ENCODE data around the gene PNKP.

Gene PNKP

DNA sequence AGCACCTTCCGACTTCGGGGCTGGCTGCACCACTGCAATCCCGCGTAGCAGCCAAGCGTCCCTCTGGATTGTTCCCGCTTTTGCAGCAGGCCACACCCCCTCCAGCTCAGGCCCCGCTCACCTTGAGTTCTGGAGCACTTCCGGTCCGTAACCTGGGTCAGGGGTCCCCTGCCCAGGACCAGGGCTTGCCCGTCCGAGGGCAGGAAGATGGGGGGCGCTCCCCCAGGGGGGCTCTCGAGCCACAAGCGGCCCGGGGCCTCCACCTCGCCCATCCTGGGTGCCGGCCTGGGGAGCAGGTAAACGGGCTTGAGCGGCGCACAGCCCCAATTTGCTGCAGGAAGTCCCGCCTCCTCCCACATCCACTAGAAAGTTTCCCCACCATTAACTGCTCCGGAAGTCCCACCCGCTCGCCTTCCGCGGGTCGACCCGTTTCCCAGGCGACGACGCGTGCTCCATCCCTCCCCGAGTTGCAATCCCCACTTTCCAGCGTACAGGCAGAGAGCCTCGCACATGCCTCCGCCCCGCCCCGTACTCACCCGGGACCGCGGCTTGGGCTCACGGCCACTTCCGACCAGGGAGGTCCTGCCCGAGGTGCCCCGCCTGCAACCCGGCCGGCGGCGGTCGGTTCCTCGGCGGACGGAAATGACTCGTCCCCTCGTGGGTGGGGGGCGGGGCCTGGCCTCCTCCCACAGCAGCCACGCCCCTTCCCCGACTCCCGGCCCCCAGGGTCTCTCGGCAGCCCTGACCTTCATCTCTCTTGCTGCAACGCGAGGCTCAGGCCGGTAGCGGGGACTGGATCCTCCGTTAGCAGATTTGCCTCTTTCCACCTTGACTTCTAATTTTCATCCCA is at the start of gene PNKP:
PNKP (minus strand) TSS at position 644 of the 850 bp plus-strand sequence; CDS start at position 272, 372 bp downstream.
- peak; percentile 86 for DNase-seq

DNA sequence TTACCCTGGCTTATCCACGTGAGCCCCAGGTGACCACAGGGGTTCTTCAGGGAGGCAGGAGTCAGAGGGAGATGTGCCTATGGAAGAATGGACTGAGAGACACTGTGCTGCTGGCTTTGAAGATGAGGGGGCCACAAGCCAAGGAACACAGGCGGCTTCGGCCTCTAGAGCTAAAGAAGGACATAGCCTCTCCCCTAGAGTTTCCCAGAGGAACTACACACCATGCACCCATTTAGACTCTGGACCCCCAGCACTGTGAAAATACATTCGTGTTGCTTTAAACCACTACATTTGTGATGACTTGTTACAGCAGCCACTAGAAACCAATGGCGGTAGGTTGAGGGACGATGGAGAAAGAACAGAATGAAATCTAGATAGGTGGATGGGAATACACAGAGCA is 47.9 kb upstream of the PNKP start:
- DNase-seq = no peak

GRCh38 chr19:49913720-49914119 is 46.3 kb upstream of the PNKP start:
- no peak for DNase-seq

GRCh38 chr19:49912965-49913685 is 45.7 kb upstream of the PNKP start:
- no peak for DNase-seq

DNA sequence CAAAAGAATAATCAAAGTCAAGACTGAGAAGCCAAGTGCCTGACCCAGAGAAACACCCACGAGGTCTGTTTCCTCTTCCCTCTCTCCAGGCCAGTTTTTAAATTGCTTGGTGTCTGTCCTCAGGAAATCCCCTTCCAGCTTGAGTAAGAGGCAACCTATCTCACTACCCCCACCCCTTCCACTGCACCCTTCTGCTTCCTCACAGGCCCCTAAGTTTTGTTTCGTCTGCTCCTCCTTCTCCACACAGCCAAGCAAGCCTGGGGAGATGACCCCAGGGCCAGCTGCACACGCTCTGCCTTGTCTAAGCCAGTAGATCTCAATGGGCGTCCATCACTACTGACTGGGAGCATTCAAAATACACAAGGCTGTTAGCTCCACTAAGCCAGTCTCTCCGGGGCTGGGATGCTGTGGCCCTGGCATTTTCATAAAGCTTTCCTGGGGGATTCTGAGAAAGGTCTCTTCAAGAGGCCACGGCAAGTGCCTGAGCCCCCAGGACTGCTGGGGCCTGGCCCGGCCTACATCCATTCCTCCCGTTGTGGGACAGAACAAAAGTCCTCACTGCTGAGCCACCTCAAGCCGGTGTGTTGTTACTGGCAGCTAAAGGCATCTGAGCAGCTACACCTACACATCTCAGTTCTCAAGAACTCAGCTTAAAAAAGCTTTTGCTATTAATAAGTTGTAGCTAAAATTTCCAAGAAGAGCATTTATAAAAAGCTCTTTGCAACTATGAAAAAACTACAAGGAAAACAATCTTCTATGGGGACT is 44.2 kb upstream of the PNKP start:
- no peak for DNase-seq

- DNase-seq = no peak
Measured at GRCh38 chr19:49910179-49910578, 42.8 kb upstream of the PNKP start.

DNA sequence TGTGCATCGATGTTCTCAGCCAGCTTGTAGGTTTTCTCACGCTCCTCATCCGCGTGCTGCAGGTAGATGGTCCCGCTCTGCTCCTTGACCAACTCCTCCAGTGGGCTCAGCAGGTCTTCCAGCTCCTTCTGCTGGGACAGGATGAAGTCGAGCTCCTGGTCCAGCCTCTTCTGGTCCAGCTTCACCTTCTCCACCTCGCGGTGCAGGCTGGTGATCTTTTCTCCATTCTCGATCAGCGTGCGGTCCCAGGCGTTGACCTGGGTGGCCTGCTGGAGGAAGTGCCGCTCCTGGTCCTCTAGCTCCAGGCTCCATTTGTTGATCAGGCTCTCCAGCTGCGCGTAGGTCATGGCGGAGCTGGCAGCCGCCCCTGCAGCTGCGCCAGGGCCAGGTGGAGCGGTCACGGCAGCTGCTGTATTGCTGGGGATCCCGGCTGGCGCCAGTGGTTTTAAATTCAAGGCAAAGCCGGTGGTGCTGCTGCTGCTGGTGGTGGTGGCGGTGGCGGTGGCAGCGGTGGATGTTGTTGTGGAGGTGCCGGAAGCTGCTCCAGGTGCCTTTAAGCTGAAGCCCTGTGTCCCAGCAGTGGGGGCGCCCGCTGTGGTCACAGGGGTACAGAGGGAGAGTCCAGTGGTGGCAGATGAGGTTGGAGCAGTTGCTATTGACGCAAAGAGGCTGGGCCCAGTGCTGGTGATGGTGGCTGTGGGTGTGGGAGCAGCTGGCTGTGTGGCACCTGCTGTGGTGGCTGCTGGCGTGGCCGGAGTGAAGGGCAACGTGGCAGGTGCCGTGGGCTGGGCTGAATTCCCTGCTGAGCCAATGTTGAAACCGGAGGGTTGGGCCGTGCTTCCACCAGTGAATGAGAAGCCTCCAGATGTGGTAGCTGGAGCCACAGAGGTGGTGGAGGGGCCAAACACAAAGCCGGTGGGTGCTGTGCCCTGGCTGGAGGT is 41.4 kb upstream of the PNKP start:
- DNase-seq = no peak

DNA sequence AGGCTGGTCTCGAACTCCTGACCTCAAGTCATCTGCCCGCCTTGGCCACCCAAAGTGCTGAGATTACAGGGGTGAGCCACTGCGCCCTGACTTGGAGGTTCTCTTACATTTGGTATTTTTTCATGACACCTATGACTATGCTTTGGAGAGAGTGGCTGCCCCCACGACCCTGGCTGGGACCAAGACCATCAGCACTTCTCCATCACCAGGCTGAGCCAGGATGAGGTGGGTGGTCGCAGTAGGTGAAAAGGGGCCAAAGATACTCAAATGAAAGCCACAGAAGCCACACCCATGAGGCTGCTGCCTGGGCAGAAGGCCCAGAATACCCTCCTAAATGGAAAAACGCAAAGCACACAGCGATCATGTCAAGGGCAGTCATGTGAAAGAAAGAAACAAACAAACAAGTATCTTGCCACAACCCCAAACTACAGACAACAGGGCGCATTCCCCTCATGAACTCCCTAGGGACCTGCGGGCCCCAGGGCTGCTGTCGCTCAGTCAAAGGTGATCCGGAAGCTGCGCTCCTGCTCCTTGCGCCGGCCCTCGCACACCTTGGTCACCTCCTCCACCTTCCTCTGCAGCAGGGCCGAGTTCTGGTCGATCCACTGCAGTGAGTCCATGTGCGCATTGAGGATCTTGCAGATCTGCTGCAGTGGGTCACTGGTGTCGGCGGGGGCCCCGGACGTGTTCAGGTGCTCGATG is 40.5 kb upstream of the PNKP start:
- no peak for DNase-seq

DNA sequence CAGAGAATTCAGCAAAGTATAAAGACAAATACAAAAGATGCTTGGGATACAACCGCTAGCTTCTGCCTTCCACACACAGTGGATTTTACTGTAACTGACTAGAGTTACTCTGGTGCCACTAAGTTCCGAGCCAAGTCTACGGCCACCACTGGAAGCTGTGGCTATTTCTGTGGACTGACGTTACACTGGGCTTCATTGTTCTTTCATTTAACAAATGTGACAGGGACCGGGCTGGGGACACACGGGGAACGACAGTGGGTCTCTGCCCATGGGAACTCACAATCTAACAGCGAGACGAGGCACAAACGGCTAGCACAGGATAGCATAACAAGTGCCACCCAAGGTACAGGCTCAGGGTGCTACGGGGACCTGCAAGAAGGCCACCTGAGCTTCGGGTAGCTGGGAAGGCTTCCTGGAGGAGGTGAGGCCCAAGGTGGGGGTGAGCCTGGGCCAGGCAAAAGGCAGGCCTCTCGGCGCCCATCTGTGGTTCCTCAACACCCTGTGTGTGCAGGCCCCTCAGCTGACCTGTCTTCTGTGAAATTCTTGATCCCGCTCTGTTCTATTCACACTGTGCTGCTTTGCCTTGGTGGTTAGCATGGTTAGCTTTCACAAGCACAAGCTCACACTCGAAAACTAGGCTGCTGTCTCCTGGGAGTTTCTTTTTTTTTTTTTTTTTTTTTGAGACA is 39.6 kb upstream of the PNKP start:
- no peak for DNase-seq

DNA sequence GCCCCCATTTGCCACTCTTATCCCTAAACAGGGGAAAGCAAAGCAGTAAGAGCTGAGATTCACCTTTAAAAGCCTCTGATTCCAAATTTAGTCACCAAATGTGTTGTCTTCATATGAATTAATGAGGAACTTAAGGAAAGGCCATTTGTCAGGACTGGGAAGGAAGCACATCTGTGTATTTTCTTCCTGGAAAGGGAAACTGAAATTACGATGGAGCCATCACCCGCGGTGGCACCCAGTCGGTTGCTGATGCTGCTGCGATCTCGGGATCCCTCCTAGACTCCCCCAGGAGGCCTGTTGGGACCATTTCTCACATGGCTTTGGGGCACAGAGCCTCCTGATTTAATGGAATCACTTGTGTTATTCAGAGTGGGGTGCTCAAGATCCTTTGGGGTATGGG is 36.8 kb upstream of the PNKP start:
- DNase-seq = no peak

GRCh38 chr19:49896863-49897621 is 29.7 kb upstream of the PNKP start, which contains the start of gene IL4I1:
Gene IL4I1, minus strand, starts transcription at chr19:49896887. Its CDS starts 727 bp downstream, at chr19:49896160.
- no peak for DNase-seq

- DNase-seq = no peak
Measured at GRCh38 chr19:49895566-49896297, 28.4 kb upstream of the PNKP start.

DNA sequence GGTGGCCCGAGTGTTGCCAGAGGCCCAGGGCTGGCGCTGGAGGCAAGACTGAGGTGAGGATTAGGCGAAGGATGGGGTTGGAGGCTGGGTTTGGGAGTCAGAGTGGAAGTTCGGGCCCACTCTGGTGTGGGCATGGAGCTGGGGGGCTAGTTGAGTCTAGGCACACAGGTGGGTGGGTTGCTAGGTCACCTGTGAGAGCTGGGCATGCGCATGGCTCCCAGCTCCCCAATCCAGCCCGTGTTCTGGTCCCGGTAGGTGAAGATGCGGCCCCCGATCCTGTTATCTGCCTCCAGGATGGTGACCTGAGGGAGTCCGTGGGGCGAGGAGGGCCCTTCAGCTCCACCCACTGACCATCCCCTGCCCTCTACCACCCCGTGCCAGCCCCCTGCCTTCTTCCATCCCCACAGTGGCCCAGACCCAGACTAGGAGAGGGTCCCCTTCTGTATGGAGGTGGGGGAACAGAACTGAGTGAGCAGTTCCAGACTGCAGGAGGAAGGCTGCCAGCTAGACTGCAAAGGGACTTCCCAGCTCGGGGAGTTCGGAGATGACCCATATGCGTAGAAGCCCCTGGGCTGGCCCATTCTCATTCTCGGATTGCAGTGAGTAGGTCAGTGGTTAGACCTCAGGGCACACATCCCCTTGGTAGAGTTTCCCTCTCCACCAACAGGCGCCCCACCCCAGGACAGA is 27.6 kb upstream of the PNKP start:
- no peak for DNase-seq

DNA sequence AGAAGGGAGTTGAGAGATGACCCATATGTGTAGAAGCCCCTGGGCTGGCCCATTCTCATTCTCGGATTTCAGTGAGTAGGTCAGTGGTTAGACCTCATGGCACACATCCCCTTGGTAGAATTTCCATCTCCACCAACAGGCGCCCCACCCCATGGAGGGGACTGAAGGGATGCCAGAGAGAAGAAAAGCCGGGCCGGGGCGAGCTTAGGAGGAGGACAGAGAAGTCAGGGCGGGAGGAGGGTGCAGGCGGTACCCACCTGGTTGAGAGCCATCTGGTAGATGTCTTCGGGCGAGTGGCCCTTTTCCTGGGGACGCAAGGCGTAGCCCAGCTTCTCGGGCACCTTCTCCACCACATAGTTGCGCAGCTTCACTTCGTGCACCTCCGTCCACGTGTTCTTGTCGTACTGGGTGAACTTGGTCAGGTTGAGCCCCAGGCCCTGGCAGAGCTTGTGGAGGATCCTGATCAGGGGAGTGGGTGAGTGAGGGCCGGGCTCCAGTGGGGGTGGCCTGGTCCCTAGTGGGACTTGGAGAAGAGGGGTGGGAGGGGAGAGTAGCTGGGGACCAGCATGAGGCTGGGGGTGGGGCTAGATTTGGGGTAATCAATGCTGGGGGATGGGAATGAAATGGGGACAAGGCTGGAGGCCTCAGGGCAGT is 26.8 kb upstream of the PNKP start:
- DNase-seq = no peak

- no peak for DNase-seq
Measured at GRCh38 chr19:49892716-49893115, 25.3 kb upstream of the PNKP start.

DNA sequence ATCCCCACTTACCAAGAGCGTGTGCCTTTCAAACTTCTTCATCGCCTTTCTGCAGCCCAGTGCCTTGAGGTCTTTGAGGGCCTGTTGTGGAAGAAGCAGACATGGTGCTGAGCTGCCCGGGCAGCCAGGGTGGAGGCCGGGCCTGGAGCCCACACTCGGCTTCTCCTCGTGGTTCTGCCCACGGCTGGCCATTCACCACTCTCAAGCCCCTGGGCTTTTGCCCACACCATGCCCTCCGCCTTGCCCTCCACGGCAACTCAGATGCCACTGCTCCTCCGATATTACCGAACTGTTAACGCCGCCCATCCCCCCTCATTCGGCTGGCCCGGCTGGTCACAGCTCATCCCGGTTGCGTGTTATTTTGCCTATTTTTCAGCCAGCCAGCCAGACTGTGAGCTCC is 24.0 kb upstream of the PNKP start:
- DNase-seq = no peak

GRCh38 chr19:49890349-49891311 is 23.3 kb upstream of the PNKP start:
- DNase-seq = peak; percentile 61

Data from NCI-H526 treated with DMSO at 0.1 percent for 48 hours (cell line).